Breast epithelium (tissue), 4 donors: Measurements from ENCODE around the gene TRMT1. TPM values are rescaled to one million over a fixed set of nuclear protein-coding genes. Genes with fewer than 3 reads are reported as not detected.
A peak's percentile ranks its signal among the peaks of the same experiment; 100 is the strongest.

Experiments
- DNase-seq, 2 donors: peaks; one replicate each; pipeline ENCODE4 v3.0.0-alpha.2; 2019; ENCODE audit warnings: low spot score in 2 of 2
- H3K27ac ChIP-seq, 2 donors: fragments of 200-600 bp; sonication (generic) in 1 of 2; one replicate each; pipeline ENCODE4 v1.5.1; 2016 to 2019; ENCODE audit warnings: mild to moderate bottlenecking in 1 of 2
- H3K27me3 ChIP-seq, 2 donors: fragments of 200-600 bp; sonication (generic) in 1 of 2; one replicate each; pipeline versions ENCODE4 v1.5.1 to v1.6.0; 2017 to 2019; ENCODE audit warnings: control low read depth in 1 of 2, mild to moderate bottlenecking in 1 of 2
- H3K36me3 ChIP-seq: fragments of 200-600 bp; one replicate; pipeline ENCODE4 v1.5.1; 2019
- H3K4me1 ChIP-seq, 2 donors: fragments of 200-600 bp; sonication (generic); one replicate each; pipeline ENCODE4 v1.5.1; 2016 to 2019; ENCODE audit warnings: control low read depth in 1 of 2
- H3K4me3 ChIP-seq, 3 donors: fragments of 200-600 bp; sonication (generic); 1 replicate in 2 of 3; 2 replicates in 1 of 3; pipeline ENCODE4 v1.5.1; 2016 to 2019; ENCODE audit warnings: mild to moderate bottlenecking in 3 of 3, moderate library complexity in 2 of 3
- H3K9me3 ChIP-seq, 2 donors: fragments of 200-600 bp; sonication (generic) in 1 of 2; one replicate each; pipeline ENCODE4 v1.5.1; 2016 to 2019; ENCODE audit warnings: control low read depth in 1 of 2
- CTCF ChIP-seq, 3 donors: fragments of 450-650 bp; IDR thresholded peaks; one replicate each; pipeline ENCODE4 v1.5.1; 2016 to 2017; ENCODE audit warnings: antibody characterized with exemption in 3 of 3, mild to moderate bottlenecking in 3 of 3, moderate library complexity in 3 of 3
- POLR2A ChIP-seq: fragments of 450-650 bp; IDR thresholded peaks from one replicate; pipeline ENCODE4 v1.6.1; 2016; ENCODE audit warnings: antibody characterized with exemption, mild to moderate bottlenecking, moderate library complexity
- POLR2AphosphoS5 ChIP-seq, 3 donors: sonication (generic); formaldehyde crosslinking; IDR thresholded peaks; one replicate each; pipeline ENCODE4 v1.6.1; 2017; ENCODE audit warnings: antibody characterized with exemption in 3 of 3
- intact Hi-C: fragments of 100-400 bp; cut with DNase I; formaldehyde crosslinking; loops from one replicate; pipeline ENCODE4 v1.15.1; 2023; ENCODE audit warnings: low total_unique reads
- total RNA-seq, 3 donors: library from RNA; depleted of rRNA; stranded (reverse); fragments of >200 nt; gene quantifications; one replicate each; pipeline ENCODE4 v1.1.0, GENCODE V29; 2016

TRMT1 gene
- total RNA-seq, 3 donors from 2014 or later: 29.7 to 37.4 (median 31.7) TPM

- TF ChIP-seq CTCF (IDR thresholded peaks at IDR 0.05) (peak in 1 of 3 donors; percentile 44), POLR2AphosphoS5 (IDR thresholded peaks at IDR 0.05) (peak; percentile 89 to 100 (median 92)), POLR2A (peak; percentile 74)
- DNase-seq: peak; percentile 93 to 96
- Histone ChIP-seq H3K9me3 (no peaks in the 10 kb centered on the region), H3K4me1 (peaks cover 0 to 9% of the 10 kb centered on the region in 2 donors), H3K36me3 (no peaks in the 10 kb centered on the region), H3K4me3 (peak overlapping the region; percentile 72 to 84 (median 77)), H3K27ac (peak overlapping the region; percentile 99 to 100), H3K27me3 (no peaks in the 10 kb centered on the region)
- intact Hi-C loops: no loop called here
Measured at GRCh38 chr19:13154241-13154778, 37.8 kb upstream of the TRMT1 start.

- H3K27me3 ChIP-seq: no peaks in the 10 kb centered on the region
- peak overlapping the region; percentile 72 to 84 (median 77) for H3K4me3 ChIP-seq
- H3K27ac ChIP-seq: peak overlapping the region; percentile 99 to 100
- no peaks in the 10 kb centered on the region for H3K9me3 ChIP-seq
- peaks cover 4 to 9% of the 10 kb centered on the region in 2 donors for H3K4me1 ChIP-seq
- peak in 1 of 2 donors; percentile 35 for DNase-seq
- intact Hi-C loops: no loop called here
- TF ChIP-seq POLR2A (no peak), CTCF (IDR thresholded peaks at IDR 0.05) (no peak), POLR2AphosphoS5 (IDR thresholded peaks at IDR 0.05) (peak in 2 of 3 donors; percentile 19 to 38)
- no peaks in the 10 kb centered on the region for H3K36me3 ChIP-seq
Measured at GRCh38 chr19:13153569-13154240, 37.2 kb upstream of the TRMT1 start.

GRCh38 chr19:13152974-13153568 lies 36.5 kb upstream of the TRMT1 start:
- H3K4me3 ChIP-seq: peak overlapping the region; percentile 72 to 84 (median 77)
- intact Hi-C loops: no loop called here
- peak overlapping the region; percentile 99 to 100 for H3K27ac ChIP-seq
- H3K4me1 ChIP-seq: peaks cover 5 to 9% of the 10 kb centered on the region in 2 donors
- H3K36me3 ChIP-seq: no peaks in the 10 kb centered on the region
- DNase-seq: peak; percentile 97 to 99
- H3K27me3 ChIP-seq: no peaks in the 10 kb centered on the region
- H3K9me3 ChIP-seq: no peaks in the 10 kb centered on the region
- peak; percentile 100 for TF ChIP-seq POLR2A
- TF ChIP-seq POLR2AphosphoS5 (IDR thresholded peaks at IDR 0.05): peak; percentile 100
- TF ChIP-seq CTCF (IDR thresholded peaks at IDR 0.05): peak in 1 of 3 donors; percentile 24

GRCh38 chr19:13152356-13152973 lies 35.9 kb upstream of the TRMT1 start:
- peaks cover 5 to 9% of the 10 kb centered on the region in 2 donors for H3K4me1 ChIP-seq
- no peak for DNase-seq
- TF ChIP-seq POLR2A: no peak
- TF ChIP-seq CTCF (IDR thresholded peaks at IDR 0.05): no peak
- TF ChIP-seq POLR2AphosphoS5 (IDR thresholded peaks at IDR 0.05): no peak
- intact Hi-C loops: no loop called here
- H3K27ac ChIP-seq: peak overlapping the region; percentile 99 to 100
- no peaks in the 10 kb centered on the region for H3K27me3 ChIP-seq
- no peaks in the 10 kb centered on the region for H3K9me3 ChIP-seq
- H3K36me3 ChIP-seq: no peaks in the 10 kb centered on the region
- peak overlapping the region; percentile 72 to 84 (median 77) for H3K4me3 ChIP-seq
